Activated CD4-positive, alpha-beta T cell treated with anti-CD3 and anti-CD28 coated beads, Interleukin-10, Interleukin-2, amounts not matched to agents 100 ng/mL and 50 ng/mL, durations not matched to agents 16 hours and 8 hours (primary cell): ENCODE measurements around the gene RORC.
"Not testable (repeated sequence)": the region's sequence is repeated elsewhere in the genome, so short reads cannot be mapped to it uniquely, and the experiment has no call there.

ENCODE experiments used
- DNase-seq: peaks from one replicate; pipeline ENCODE4 v3.0.0-alpha.2; 2020

The RORC gene

GRCh38 chr1:151769270-151769669, 62.3 kb downstream of the RORC start:
- not testable (repeated sequence) for DNase-seq

- DNase-seq, result not testable (repeated sequence)
Observed at GRCh38 chr1:151768351-151769066, 63.1 kb downstream of the RORC start.

GRCh38 chr1:151763990-151764389, 67.6 kb downstream of the RORC start:
- DNase-seq, result no peak

GRCh38 chr1:151762941-151763921, 68.4 kb downstream of the RORC start, which contains the start of gene MRPL9:
Gene MRPL9, minus strand, starts transcription at chr1:151763496. Its CDS starts 17 bp downstream, at chr1:151763479.
- DNase-seq, result peak; percentile 95

- no peak for DNase-seq
Observed at GRCh38 chr1:151760597-151761385, 70.8 kb downstream of the RORC start.

GRCh38 chr1:151759241-151759640, 72.4 kb downstream of the RORC start:
- no peak for DNase-seq

- DNase-seq, result peak; percentile 50
Observed at GRCh38 chr1:151756291-151756690, 75.3 kb downstream of the RORC start.
